Breast epithelium (tissue), 4 donors: ENCODE measurements around the gene KLF15. TPM values are rescaled to one million over a fixed set of nuclear protein-coding genes. Genes with fewer than 3 reads are reported as not detected.

Source experiments
- DNase-seq, 2 donors: peaks; one replicate each; pipeline ENCODE4 v3.0.0-alpha.2; 2019; ENCODE audit warnings: low spot score in 2 of 2
- H3K27ac ChIP-seq, 2 donors: fragments of 200-600 bp; sonication (generic) in 1 of 2; one replicate each; pipeline ENCODE4 v1.5.1; 2016 to 2019; ENCODE audit warnings: mild to moderate bottlenecking in 1 of 2
- H3K27me3 ChIP-seq, 2 donors: fragments of 200-600 bp; sonication (generic) in 1 of 2; one replicate each; pipeline versions ENCODE4 v1.5.1 to v1.6.0; 2017 to 2019; ENCODE audit warnings: control low read depth in 1 of 2, mild to moderate bottlenecking in 1 of 2
- H3K36me3 ChIP-seq: fragments of 200-600 bp; one replicate; pipeline ENCODE4 v1.5.1; 2019
- H3K4me1 ChIP-seq, 2 donors: fragments of 200-600 bp; sonication (generic); one replicate each; pipeline ENCODE4 v1.5.1; 2016 to 2019; ENCODE audit warnings: control low read depth in 1 of 2
- H3K4me3 ChIP-seq, 3 donors: fragments of 200-600 bp; sonication (generic); 1 replicate in 2 of 3; 2 replicates in 1 of 3; pipeline ENCODE4 v1.5.1; 2016 to 2019; ENCODE audit warnings: mild to moderate bottlenecking in 3 of 3, moderate library complexity in 2 of 3
- H3K9me3 ChIP-seq, 2 donors: fragments of 200-600 bp; sonication (generic) in 1 of 2; one replicate each; pipeline ENCODE4 v1.5.1; 2016 to 2019; ENCODE audit warnings: control low read depth in 1 of 2
- POLR2A ChIP-seq: fragments of 450-650 bp; IDR thresholded peaks from one replicate; pipeline ENCODE4 v1.6.1; 2016; ENCODE audit warnings: antibody characterized with exemption, mild to moderate bottlenecking, moderate library complexity
- POLR2AphosphoS5 ChIP-seq, 3 donors: sonication (generic); formaldehyde crosslinking; IDR thresholded peaks; one replicate each; pipeline ENCODE4 v1.6.1; 2017; ENCODE audit warnings: antibody characterized with exemption in 3 of 3
- intact Hi-C: fragments of 100-400 bp; cut with DNase I; formaldehyde crosslinking; loops from one replicate; pipeline ENCODE4 v1.15.1; 2023; ENCODE audit warnings: low total_unique reads
- total RNA-seq, 3 donors: library from RNA; depleted of rRNA; stranded (reverse); fragments of >200 nt; gene quantifications; one replicate each; pipeline ENCODE4 v1.1.0, GENCODE V29; 2016
- TF ChIP-seq, protein P1 (sequence below), 3 donors: fragments of 450-650 bp; IDR thresholded peaks; one replicate each; pipeline ENCODE4 v1.5.1; 2016 to 2017; ENCODE audit warnings: antibody characterized with exemption in 3 of 3, mild to moderate bottlenecking in 3 of 3, moderate library complexity in 3 of 3

Gene KLF15
- total RNA-seq, 3 donors from 2014 or later: 36.3 to 129 (median 44.2) TPM

DNA sequence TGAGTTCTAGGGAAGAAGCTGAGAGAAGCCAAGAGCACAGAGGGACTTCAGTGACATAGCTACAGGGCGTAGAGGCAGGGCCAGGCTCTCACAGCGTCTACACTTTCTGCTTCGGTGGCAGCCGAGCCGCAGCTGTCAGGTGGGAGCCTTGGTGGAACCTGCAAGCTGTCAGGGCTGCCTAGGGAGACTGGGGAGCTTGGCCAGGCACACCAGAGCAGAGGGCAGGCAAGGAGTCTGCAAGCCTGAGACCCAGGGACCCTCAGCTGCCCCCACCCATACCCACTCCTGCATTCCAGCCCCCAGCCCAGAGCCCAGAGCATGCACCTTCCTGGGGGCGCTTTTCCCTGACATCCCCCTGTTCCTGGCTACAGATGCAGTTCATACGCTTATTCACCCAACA, 13.4 kb upstream of the KLF15 start:
- TF ChIP-seq, protein P1, sequence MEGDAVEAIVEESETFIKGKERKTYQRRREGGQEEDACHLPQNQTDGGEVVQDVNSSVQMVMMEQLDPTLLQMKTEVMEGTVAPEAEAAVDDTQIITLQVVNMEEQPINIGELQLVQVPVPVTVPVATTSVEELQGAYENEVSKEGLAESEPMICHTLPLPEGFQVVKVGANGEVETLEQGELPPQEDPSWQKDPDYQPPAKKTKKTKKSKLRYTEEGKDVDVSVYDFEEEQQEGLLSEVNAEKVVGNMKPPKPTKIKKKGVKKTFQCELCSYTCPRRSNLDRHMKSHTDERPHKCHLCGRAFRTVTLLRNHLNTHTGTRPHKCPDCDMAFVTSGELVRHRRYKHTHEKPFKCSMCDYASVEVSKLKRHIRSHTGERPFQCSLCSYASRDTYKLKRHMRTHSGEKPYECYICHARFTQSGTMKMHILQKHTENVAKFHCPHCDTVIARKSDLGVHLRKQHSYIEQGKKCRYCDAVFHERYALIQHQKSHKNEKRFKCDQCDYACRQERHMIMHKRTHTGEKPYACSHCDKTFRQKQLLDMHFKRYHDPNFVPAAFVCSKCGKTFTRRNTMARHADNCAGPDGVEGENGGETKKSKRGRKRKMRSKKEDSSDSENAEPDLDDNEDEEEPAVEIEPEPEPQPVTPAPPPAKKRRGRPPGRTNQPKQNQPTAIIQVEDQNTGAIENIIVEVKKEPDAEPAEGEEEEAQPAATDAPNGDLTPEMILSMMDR (IDR thresholded peaks at IDR 0.05): no peak
- no peak for TF ChIP-seq POLR2AphosphoS5 (IDR thresholded peaks at IDR 0.05)
- TF ChIP-seq POLR2A: no peak
- DNase-seq: no peak
- Histone ChIP-seq H3K4me3 (no peak overlapping the region), H3K36me3 (no peaks in the 10 kb centered on the region), H3K4me1 (no peaks in the 10 kb centered on the region), H3K9me3 (no peaks in the 10 kb centered on the region), H3K27ac (no peak overlapping the region), H3K27me3 (no peaks in the 10 kb centered on the region)
- intact Hi-C loops: no loop called here

DNA sequence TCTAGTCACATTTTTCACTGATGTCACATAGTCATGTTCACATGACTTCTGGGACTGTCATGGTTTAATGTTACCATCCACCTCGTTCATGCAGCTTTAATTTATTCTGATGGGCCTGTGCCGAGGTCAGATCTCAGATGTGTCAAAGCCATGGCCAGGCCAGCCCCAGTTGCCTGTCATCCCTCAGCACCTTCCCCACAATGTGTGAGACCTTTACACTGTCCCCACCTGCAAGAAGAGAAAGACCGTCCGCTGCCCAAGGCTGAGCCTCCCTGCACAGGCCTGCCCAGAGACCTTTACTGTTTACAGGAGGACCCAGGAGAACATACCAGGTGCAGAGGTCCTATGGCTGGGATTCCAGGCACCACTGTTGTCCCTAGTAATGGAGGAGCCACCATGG, 12.8 kb upstream of the KLF15 start:
- no peak for TF ChIP-seq POLR2AphosphoS5 (IDR thresholded peaks at IDR 0.05)
- no peak for TF ChIP-seq POLR2A
- TF ChIP-seq, protein P1 (IDR thresholded peaks at IDR 0.05): no peak
- intact Hi-C loops: no loop called here
- Histone ChIP-seq H3K9me3 (no peaks in the 10 kb centered on the region), H3K4me3 (no peak overlapping the region), H3K4me1 (no peaks in the 10 kb centered on the region), H3K36me3 (no peaks in the 10 kb centered on the region), H3K27me3 (no peaks in the 10 kb centered on the region), H3K27ac (no peak overlapping the region)
- DNase-seq: no peak

DNA sequence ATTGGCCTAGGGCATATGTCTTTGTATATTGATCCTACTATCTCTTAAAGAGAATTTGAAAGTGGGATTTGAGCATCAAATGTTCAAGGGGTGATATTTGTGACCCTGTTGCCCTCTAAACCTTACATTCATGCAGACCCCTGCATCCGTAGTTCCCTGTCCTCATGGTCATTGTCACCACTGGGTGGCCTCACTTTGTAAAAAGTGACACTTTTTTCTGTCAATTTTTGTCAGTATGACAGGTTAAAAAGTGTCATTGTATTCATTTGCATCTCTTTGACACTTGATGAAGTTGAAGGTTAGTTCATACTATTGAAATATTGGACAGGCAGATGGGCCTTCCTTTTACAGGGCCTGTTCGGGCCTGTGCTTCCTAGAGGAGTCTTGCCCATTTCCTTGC, 12.3 kb upstream of the KLF15 start:
- DNase-seq: no peak
- H3K27me3 ChIP-seq: no peaks in the 10 kb centered on the region
- H3K4me3 ChIP-seq: no peak overlapping the region
- intact Hi-C loops: no loop called here
- H3K9me3 ChIP-seq: no peaks in the 10 kb centered on the region
- no peak for TF ChIP-seq POLR2AphosphoS5 (IDR thresholded peaks at IDR 0.05)
- TF ChIP-seq, protein P1 (IDR thresholded peaks at IDR 0.05): no peak
- TF ChIP-seq POLR2A: no peak
- H3K27ac ChIP-seq: no peak overlapping the region
- H3K4me1 ChIP-seq: no peaks in the 10 kb centered on the region
- H3K36me3 ChIP-seq: no peaks in the 10 kb centered on the region

DNA sequence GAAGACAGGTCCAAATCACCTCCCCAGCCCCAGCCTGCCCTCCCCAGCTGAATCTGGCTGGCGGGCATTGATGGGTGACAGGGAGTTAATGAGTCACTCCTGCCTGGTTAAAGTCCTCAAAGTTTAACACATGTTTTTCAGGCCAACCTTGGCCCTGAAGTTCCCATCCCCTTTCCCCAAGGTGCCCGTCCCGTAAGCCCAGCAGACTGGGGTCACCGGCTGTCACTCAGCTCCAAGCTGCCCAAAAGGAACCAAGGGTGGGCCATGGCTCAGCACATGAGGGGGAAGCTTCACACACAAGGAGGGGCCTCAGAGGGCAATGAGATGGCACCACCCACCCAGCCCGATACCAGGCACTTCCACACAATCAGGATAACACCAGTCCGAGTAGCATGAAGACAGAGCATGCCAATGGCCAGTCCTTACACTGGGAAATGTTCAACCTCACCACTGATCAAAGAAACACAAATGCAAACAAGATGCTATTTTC, 10.2 kb upstream of the KLF15 start:
- H3K27me3 ChIP-seq: no peaks in the 10 kb centered on the region
- intact Hi-C loops: no loop called here
- no peak for DNase-seq

DNA sequence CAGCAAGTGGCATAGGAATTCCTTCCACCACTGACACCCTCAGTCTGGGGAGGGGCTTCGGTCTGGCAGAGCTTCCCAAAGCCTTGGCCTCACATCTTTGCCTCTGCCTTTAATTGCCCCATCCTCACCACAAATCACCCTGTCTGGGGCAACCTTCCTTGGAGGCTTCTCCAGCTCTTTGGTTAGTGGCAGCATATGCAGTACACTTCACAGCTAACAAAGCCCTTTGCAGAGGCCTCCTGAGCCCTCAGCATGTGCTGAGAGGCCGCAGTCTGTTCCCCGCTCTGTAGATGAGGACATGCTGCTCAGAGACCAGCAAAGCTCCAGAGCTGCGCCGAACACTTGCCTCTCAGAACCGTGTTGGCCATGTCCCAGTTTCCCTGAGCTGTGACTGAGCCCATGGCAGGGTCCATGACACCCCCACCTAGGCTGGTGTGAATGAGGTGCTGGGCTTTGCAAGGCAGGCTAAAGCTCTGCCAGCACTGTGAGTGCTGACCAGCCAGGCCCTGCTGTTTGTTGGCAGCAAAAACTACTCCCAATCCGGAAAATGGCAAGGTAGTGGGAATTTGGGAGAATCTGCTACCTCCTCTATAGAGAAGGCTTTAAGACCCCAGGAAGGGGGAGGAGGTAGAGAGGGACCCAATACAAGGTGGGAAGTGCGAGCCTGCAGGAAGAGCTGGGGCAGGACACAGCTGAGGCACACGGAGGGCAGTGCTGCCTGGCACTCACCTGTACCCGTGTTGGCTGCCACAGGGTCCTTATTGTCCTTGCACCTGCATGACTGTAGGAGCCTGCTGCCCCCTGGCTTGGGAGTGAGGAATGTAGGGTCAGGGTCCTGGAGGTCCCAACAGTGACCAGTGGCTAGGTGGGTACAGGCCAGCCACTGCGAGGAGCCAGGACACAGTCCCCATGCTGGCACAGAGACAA, 8.4 kb upstream of the KLF15 start:
- TF ChIP-seq POLR2A (no peak), POLR2AphosphoS5 (IDR thresholded peaks at IDR 0.05) (no peak)
- TF ChIP-seq, protein P1 (IDR thresholded peaks at IDR 0.05): no peak
- intact Hi-C loops: no loop called here
- DNase-seq: no peak
- no peaks in the 10 kb centered on the region for H3K4me1 ChIP-seq
- no peak overlapping the region for H3K4me3 ChIP-seq
- peaks cover 0 to 9% of the 10 kb centered on the region in 2 donors for H3K27me3 ChIP-seq
- no peak overlapping the region for H3K27ac ChIP-seq
- no peaks in the 10 kb centered on the region for H3K9me3 ChIP-seq
- no peaks in the 10 kb centered on the region for H3K36me3 ChIP-seq

More for the DNA sequence above, 10.2 kb upstream of the KLF15 start:
- no peaks in the 10 kb centered on the region for H3K9me3 ChIP-seq
- H3K36me3 ChIP-seq: no peaks in the 10 kb centered on the region
- H3K4me3 ChIP-seq: no peak overlapping the region
- H3K27ac ChIP-seq: no peak overlapping the region
- H3K4me1 ChIP-seq: no peaks in the 10 kb centered on the region
- TF ChIP-seq, protein P1 (IDR thresholded peaks at IDR 0.05): no peak
- TF ChIP-seq POLR2AphosphoS5 (IDR thresholded peaks at IDR 0.05) (no peak), POLR2A (no peak)
